Liver (tissue), 9 donors: ENCODE results near the gene CTXND2. TPM values are rescaled to one million over a fixed set of nuclear protein-coding genes. Genes with fewer than 3 reads are reported as not detected.

Source experiments
- DNase-seq: peaks from one replicate; pipeline ENCODE4 v3.0.0-alpha.2; 2017; ENCODE audit warnings: low spot score
- H3K27ac ChIP-seq, 2 donors: one replicate each; pipeline ENCODE4 v1.7.0; 2013; ENCODE audit warnings: inconsistent platforms in 2 of 2, low read length in 2 of 2, control low read depth in 1 of 2, low read depth in 1 of 2, mild to moderate bottlenecking in 1 of 2
- H3K27me3 ChIP-seq, 4 donors: one replicate each; pipeline versions ENCODE4 v1.6.1 to v1.7.0; 2013; ENCODE audit warnings: low read length in 3 of 4, inconsistent platforms in 1 of 4, mild to moderate bottlenecking in 1 of 4, moderate library complexity in 1 of 4; ENCODE audit not compliant: control insufficient read depth in 4 of 4, insufficient read depth in 4 of 4
- H3K36me3 ChIP-seq, 4 donors: one replicate each; pipeline versions ENCODE4 v1.6.1 to v1.7.0; 2013; ENCODE audit warnings: low read length in 3 of 4, mild to moderate bottlenecking in 3 of 4, low read depth in 1 of 4, moderate library complexity in 1 of 4; ENCODE audit not compliant: control insufficient read depth in 4 of 4, insufficient read depth in 3 of 4
- H3K4me1 ChIP-seq, 4 donors: one replicate each; pipeline versions ENCODE4 v1.6.1 to v1.7.0; 2013; ENCODE audit warnings: low read length in 3 of 4, mild to moderate bottlenecking in 3 of 4, moderate library complexity in 1 of 4; ENCODE audit not compliant: control insufficient read depth in 4 of 4, insufficient read depth in 4 of 4
- H3K4me3 ChIP-seq, 3 donors: one replicate each; pipeline versions ENCODE4 v1.6.1 to v1.7.0; 2013; ENCODE audit warnings: low read length in 3 of 3, control low read depth in 1 of 3, low read depth in 1 of 3, mild to moderate bottlenecking in 1 of 3
- H3K9ac ChIP-seq, 2 donors: one replicate each; pipeline ENCODE4 v1.7.0; 2013; ENCODE audit warnings: low read length in 2 of 2, mild to moderate bottlenecking in 2 of 2, moderate library complexity in 2 of 2, control low read depth in 1 of 2, low read depth in 1 of 2
- H3K9me3 ChIP-seq, 4 donors: one replicate each; pipeline versions ENCODE4 v1.6.1 to v1.7.0; 2013; ENCODE audit warnings: low read length in 3 of 4; ENCODE audit not compliant: control insufficient read depth in 4 of 4
- EGR1 ChIP-seq, 2 donors: IDR thresholded peaks; 2 replicates each; pipeline ENCODE4 v1.6.1; 2016 to 2018; ENCODE audit warnings: antibody characterized with exemption in 2 of 2, low read depth in 2 of 2
- FOXA1 ChIP-seq: IDR thresholded peaks from 2 replicates; pipeline ENCODE4 v1.6.1; 2016; ENCODE audit warnings: antibody characterized with exemption
- FOXA2 ChIP-seq: IDR thresholded peaks from 2 replicates; pipeline ENCODE4 v1.6.1; 2016; ENCODE audit warnings: antibody characterized with exemption
- GABPA ChIP-seq, 2 donors: IDR thresholded peaks in 1 of 2; conservative IDR thresholded peaks in 1 of 2; 2 replicates each; pipeline ENCODE4 v1.6.1; 2016; ENCODE audit warnings: antibody characterized with exemption in 2 of 2, mild to moderate bottlenecking in 1 of 2, moderate library complexity in 1 of 2
- HNF4A ChIP-seq, 2 donors: conservative IDR thresholded peaks; 2 replicates each; pipeline ENCODE4 v1.6.1; 2016; ENCODE audit warnings: antibody characterized with exemption in 2 of 2, mild to moderate bottlenecking in 2 of 2
- HNF4G ChIP-seq: IDR thresholded peaks from 2 replicates; pipeline ENCODE4 v1.6.1; 2016; ENCODE audit warnings: antibody characterized with exemption
- JUND ChIP-seq, 2 donors: IDR thresholded peaks; 2 replicates each; pipeline ENCODE4 v1.6.1; 2016; ENCODE audit warnings: antibody characterized with exemption in 2 of 2
- MAX ChIP-seq: IDR thresholded peaks from 2 replicates; pipeline ENCODE4 v1.6.1; 2016; ENCODE audit warnings: antibody characterized with exemption
- NR2F2 ChIP-seq: IDR thresholded peaks from 2 replicates; pipeline ENCODE4 v1.6.1; 2016; ENCODE audit warnings: antibody characterized with exemption
- RAD21 ChIP-seq, 2 donors: IDR thresholded peaks; 2 replicates each; pipeline ENCODE4 v1.6.1; 2016; ENCODE audit warnings: antibody characterized with exemption in 2 of 2, mild to moderate bottlenecking in 2 of 2
- RXRA ChIP-seq, 2 donors: IDR thresholded peaks; 2 replicates each; pipeline ENCODE4 v1.6.1; 2017 to 2018; ENCODE audit warnings: antibody characterized with exemption in 2 of 2, mild to moderate bottlenecking in 1 of 2
- SP1 ChIP-seq: IDR thresholded peaks from 2 replicates; pipeline ENCODE4 v1.6.1; 2018; ENCODE audit warnings: antibody characterized with exemption, mild to moderate bottlenecking
- TAF1 ChIP-seq: conservative IDR thresholded peaks from 2 replicates; pipeline ENCODE4 v1.6.1; 2016; ENCODE audit warnings: antibody characterized with exemption, mild to moderate bottlenecking
- YY1 ChIP-seq: IDR thresholded peaks from 2 replicates; pipeline ENCODE4 v1.6.1; 2016; ENCODE audit warnings: antibody characterized with exemption, mild to moderate bottlenecking
- WGBS: extraction: QIAGEN DNeasy Blood & Tissue Kit; methylation state at CpG from one replicate; pipeline ENCODE4 v1.1.7; 2013; 5-methylcytosine and 5-hydroxymethylcytosine counted together
- polyA plus RNA-seq, 2 donors: library from polyadenylated mRNA; stranded (reverse) in 1 of 2; unstranded in 1 of 2; fragments of 200-250 nt in 1 of 2; fragments of >200 nt in 1 of 2; fragmentation: Nextera tagmentation in 1 of 2; extraction: Ambion mirVana in 1 of 2; gene quantifications; one replicate each; pipeline versions ENCODE4 v1.2.1 to v1.2.3, GENCODE V29; 2013 to 2015
- total RNA-seq, 2 donors: library from RNA; depleted of rRNA; stranded (reverse); fragments of >200 nt; gene quantifications; one replicate each; pipeline ENCODE4 v1.2.3, GENCODE V29; 2014
- TF ChIP-seq, protein P1 (sequence below): fragments of 150-350 bp; IDR thresholded peaks from 2 replicates; pipeline ENCODE4 v1.5.1; 2017; ENCODE audit warnings: improper control_type of control experiment, low read depth, low read length; ENCODE audit not compliant: missing input control
- TF ChIP-seq, protein P2 (sequence below): IDR thresholded peaks from 2 replicates; pipeline ENCODE4 v1.6.1; 2016; ENCODE audit warnings: antibody characterized with exemption
- TF ChIP-seq, protein P3 (sequence below): IDR thresholded peaks from 2 replicates; pipeline ENCODE4 v1.6.1; 2016; ENCODE audit warnings: antibody characterized with exemption, mild to moderate bottlenecking
- TF ChIP-seq, protein P4 (sequence below): IDR thresholded peaks from 2 replicates; pipeline ENCODE4 v1.6.1; 2016; ENCODE audit warnings: antibody characterized with exemption
- donor health status: healthy.
- donor health status: healthy.
- donor health status: healthy.
- donor health status: healthy.
- donor health status: healthy.

Gene CTXND2
- total and polyA plus RNA-seq, 4 donors: not detected

GRCh38 chr1:150893336-150893913 is 6.5 kb downstream of the CTXND2 start:
- H3K9ac ChIP-seq: no peak overlapping the region
- no peaks in the 10 kb centered on the region for H3K9me3 ChIP-seq
- TF ChIP-seq, protein P1, sequence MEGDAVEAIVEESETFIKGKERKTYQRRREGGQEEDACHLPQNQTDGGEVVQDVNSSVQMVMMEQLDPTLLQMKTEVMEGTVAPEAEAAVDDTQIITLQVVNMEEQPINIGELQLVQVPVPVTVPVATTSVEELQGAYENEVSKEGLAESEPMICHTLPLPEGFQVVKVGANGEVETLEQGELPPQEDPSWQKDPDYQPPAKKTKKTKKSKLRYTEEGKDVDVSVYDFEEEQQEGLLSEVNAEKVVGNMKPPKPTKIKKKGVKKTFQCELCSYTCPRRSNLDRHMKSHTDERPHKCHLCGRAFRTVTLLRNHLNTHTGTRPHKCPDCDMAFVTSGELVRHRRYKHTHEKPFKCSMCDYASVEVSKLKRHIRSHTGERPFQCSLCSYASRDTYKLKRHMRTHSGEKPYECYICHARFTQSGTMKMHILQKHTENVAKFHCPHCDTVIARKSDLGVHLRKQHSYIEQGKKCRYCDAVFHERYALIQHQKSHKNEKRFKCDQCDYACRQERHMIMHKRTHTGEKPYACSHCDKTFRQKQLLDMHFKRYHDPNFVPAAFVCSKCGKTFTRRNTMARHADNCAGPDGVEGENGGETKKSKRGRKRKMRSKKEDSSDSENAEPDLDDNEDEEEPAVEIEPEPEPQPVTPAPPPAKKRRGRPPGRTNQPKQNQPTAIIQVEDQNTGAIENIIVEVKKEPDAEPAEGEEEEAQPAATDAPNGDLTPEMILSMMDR: no peak
- TF ChIP-seq TAF1: no peak
- no peak for TF ChIP-seq HNF4A (conservative IDR thresholded peaks at IDR 0.05)
- TF ChIP-seq NR2F2: no peak
- no peak for TF ChIP-seq MAX
- TF ChIP-seq, protein P2, sequence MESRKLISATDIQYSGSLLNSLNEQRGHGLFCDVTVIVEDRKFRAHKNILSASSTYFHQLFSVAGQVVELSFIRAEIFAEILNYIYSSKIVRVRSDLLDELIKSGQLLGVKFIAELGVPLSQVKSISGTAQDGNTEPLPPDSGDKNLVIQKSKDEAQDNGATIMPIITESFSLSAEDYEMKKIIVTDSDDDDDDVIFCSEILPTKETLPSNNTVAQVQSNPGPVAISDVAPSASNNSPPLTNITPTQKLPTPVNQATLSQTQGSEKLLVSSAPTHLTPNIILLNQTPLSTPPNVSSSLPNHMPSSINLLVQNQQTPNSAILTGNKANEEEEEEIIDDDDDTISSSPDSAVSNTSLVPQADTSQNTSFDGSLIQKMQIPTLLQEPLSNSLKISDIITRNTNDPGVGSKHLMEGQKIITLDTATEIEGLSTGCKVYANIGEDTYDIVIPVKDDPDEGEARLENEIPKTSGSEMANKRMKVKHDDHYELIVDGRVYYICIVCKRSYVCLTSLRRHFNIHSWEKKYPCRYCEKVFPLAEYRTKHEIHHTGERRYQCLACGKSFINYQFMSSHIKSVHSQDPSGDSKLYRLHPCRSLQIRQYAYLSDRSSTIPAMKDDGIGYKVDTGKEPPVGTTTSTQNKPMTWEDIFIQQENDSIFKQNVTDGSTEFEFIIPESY: no peak
- TF ChIP-seq FOXA2: no peak
- TF ChIP-seq JUND (IDR thresholded peaks at IDR 0.05): no peak
- TF ChIP-seq SP1: no peak
- no peak for TF ChIP-seq GABPA (IDR thresholded peaks at IDR 0.05 in 1 of 2, conservative IDR thresholded peaks at IDR 0.05 in 1 of 2)
- no peak for TF ChIP-seq FOXA1
- TF ChIP-seq EGR1 (IDR thresholded peaks at IDR 0.05; ENCODE audit: low read depth in 2 of 2): no peak
- no peak for TF ChIP-seq HNF4G
- TF ChIP-seq RXRA (IDR thresholded peaks at IDR 0.05): no peak
- TF ChIP-seq, protein P3, sequence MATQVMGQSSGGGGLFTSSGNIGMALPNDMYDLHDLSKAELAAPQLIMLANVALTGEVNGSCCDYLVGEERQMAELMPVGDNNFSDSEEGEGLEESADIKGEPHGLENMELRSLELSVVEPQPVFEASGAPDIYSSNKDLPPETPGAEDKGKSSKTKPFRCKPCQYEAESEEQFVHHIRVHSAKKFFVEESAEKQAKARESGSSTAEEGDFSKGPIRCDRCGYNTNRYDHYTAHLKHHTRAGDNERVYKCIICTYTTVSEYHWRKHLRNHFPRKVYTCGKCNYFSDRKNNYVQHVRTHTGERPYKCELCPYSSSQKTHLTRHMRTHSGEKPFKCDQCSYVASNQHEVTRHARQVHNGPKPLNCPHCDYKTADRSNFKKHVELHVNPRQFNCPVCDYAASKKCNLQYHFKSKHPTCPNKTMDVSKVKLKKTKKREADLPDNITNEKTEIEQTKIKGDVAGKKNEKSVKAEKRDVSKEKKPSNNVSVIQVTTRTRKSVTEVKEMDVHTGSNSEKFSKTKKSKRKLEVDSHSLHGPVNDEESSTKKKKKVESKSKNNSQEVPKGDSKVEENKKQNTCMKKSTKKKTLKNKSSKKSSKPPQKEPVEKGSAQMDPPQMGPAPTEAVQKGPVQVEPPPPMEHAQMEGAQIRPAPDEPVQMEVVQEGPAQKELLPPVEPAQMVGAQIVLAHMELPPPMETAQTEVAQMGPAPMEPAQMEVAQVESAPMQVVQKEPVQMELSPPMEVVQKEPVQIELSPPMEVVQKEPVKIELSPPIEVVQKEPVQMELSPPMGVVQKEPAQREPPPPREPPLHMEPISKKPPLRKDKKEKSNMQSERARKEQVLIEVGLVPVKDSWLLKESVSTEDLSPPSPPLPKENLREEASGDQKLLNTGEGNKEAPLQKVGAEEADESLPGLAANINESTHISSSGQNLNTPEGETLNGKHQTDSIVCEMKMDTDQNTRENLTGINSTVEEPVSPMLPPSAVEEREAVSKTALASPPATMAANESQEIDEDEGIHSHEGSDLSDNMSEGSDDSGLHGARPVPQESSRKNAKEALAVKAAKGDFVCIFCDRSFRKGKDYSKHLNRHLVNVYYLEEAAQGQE: no peak
- TF ChIP-seq YY1: no peak
- TF ChIP-seq, protein P4, sequence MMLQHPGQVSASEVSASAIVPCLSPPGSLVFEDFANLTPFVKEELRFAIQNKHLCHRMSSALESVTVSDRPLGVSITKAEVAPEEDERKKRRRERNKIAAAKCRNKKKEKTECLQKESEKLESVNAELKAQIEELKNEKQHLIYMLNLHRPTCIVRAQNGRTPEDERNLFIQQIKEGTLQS: no peak
- no peak for TF ChIP-seq RAD21 (IDR thresholded peaks at IDR 0.05)
- WGBS: 96% methylated on average over 3 of the region's 3 CpGs
- H3K4me3 ChIP-seq: no peak overlapping the region
- no peaks in the 10 kb centered on the region for H3K27me3 ChIP-seq
- no peaks in the 10 kb centered on the region for H3K36me3 ChIP-seq
- no peak overlapping the region for H3K27ac ChIP-seq
- no peaks in the 10 kb centered on the region for H3K4me1 ChIP-seq
- DNase-seq: no peak
